ENCODE measurements around the gene SLC22A9. TPM values are rescaled to one million over a fixed set of nuclear protein-coding genes. Genes with fewer than 3 reads are reported as not detected.

Gene SLC22A9
- total RNA-seq, 3 donors from 2014 or later (not counting 1 experiment from before 2014, with no cell fraction given): not detected

DNA sequence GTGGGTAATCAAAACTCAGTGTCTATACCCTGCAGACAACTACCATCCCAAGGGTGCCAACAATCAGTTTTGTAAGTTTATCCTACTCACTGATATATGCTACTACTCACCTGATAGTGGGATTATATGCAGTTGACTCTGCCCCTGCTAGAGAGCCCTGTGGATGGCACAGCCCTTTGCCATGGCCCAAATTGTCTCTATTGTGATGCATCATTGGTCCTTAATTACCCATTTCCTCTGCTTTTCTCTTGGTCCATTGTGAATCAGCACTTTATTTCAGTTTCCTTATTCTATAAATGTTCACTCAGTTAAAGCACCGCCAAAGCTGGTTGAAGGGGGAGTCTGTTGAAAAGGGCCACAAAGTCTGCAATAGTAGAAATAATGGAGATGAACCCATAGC lies 79.1 kb downstream of the SLC22A9 start:
- peaks cover 6 to 32% of the 10 kb centered on the region in 2 donors for H3K27me3 Mint-ChIP-seq (ENCODE audit: low read depth in 2 of 2)
- H3K9me3 ChIP-seq (ENCODE audit: control insufficient read depth, insufficient read depth, low read length): no peaks in the 10 kb centered on the region
- peak overlapping the region in 1 of 2 donors; percentile 87 for H3K27ac Mint-ChIP-seq
- intact Hi-C loops (cut with micrococcal nuclease): no loop called here
- no peak overlapping the region for H3K27ac ChIP-seq (ENCODE audit: low read length)
- H3K9me3 Mint-ChIP-seq: no peaks in the 10 kb centered on the region
- TF ChIP-seq, protein P1, sequence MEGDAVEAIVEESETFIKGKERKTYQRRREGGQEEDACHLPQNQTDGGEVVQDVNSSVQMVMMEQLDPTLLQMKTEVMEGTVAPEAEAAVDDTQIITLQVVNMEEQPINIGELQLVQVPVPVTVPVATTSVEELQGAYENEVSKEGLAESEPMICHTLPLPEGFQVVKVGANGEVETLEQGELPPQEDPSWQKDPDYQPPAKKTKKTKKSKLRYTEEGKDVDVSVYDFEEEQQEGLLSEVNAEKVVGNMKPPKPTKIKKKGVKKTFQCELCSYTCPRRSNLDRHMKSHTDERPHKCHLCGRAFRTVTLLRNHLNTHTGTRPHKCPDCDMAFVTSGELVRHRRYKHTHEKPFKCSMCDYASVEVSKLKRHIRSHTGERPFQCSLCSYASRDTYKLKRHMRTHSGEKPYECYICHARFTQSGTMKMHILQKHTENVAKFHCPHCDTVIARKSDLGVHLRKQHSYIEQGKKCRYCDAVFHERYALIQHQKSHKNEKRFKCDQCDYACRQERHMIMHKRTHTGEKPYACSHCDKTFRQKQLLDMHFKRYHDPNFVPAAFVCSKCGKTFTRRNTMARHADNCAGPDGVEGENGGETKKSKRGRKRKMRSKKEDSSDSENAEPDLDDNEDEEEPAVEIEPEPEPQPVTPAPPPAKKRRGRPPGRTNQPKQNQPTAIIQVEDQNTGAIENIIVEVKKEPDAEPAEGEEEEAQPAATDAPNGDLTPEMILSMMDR (IDR thresholded peaks at IDR 0.05): no peak
- no peak overlapping the region for H3K4me3 Mint-ChIP-seq
- no peaks in the 10 kb centered on the region for H3K36me3 ChIP-seq (ENCODE audit: control insufficient read depth, insufficient read depth, low read length)
- no peaks in the 10 kb centered on the region for H3K27me3 ChIP-seq (ENCODE audit: control insufficient read depth, insufficient read depth, low read length)
- H3K4me1 Mint-ChIP-seq: peaks cover 21 to 40% of the 10 kb centered on the region in 2 donors
- H3K4me1 ChIP-seq (ENCODE audit: control insufficient read depth, insufficient read depth, low read length): no peaks in the 10 kb centered on the region
- no peak overlapping the region for H3K4me3 ChIP-seq (ENCODE audit: low read length)
- ATAC-seq: no peak
- DNase-seq: no peak
- no peaks in the 10 kb centered on the region for H3K36me3 Mint-ChIP-seq
- WGBS (ENCODE audit: insufficient coverage): 0% methylated on average over 1 of the region's 1 CpG

DNA sequence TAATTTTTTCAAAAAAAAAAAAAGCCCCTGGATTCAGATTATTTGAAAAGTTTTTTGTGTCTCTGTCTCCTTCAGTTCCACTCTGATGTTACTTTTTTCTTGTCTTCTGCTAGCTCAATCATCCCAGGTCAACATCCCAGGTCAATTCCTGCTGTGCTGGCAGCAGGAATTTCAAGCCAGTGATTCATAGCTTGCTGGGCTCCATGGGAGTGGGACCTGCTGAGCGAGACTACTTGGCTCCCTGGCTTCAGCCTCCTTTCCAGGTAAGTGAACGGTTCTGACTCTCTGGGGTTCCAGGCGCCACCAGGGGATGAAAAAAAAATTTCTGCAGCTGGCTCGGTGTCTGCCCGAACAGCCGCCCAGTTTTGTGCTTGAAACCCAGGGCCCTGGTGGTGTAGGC lies 90.0 kb downstream of the SLC22A9 start:
- H3K9me3 Mint-ChIP-seq: no peaks in the 10 kb centered on the region
- Histone ChIP-seq H3K36me3 (ENCODE audit: control insufficient read depth, insufficient read depth, low read length) (no peaks in the 10 kb centered on the region), H3K27ac (ENCODE audit: low read length) (no peak overlapping the region), H3K4me1 (ENCODE audit: control insufficient read depth, insufficient read depth, low read length) (no peaks in the 10 kb centered on the region), H3K9me3 (ENCODE audit: control insufficient read depth, insufficient read depth, low read length) (no peaks in the 10 kb centered on the region), H3K27me3 (ENCODE audit: control insufficient read depth, insufficient read depth, low read length) (no peaks in the 10 kb centered on the region), H3K4me3 (ENCODE audit: low read length) (no peak overlapping the region)
- TF ChIP-seq, protein P1 (IDR thresholded peaks at IDR 0.05): no peak
- ATAC-seq (no peak), DNase-seq (no peak)
- H3K36me3 Mint-ChIP-seq: no peaks in the 10 kb centered on the region
- no peak overlapping the region for H3K4me3 Mint-ChIP-seq
- H3K27ac Mint-ChIP-seq: no peak overlapping the region
- H3K4me1 Mint-ChIP-seq: no peaks in the 10 kb centered on the region
- WGBS (ENCODE audit: insufficient coverage): 85% methylated on average over 6 of the region's 6 CpGs
- intact Hi-C loops (cut with micrococcal nuclease): loop anchor here (10.0 kb wide), 1 partner anchor 55 kb away; no protein-coding TSS in a partner anchor
- peaks cover 0 to 13% of the 10 kb centered on the region in 2 donors for H3K27me3 Mint-ChIP-seq (ENCODE audit: low read depth in 2 of 2)

Other genes starting within 250 kb of the SLC22A9 start
- gene SLC22A24, start 225.6 kb upstream of the SLC22A9 start, total RNA-seq: not detected
- not detected for gene SLC22A25, start 126.2 kb upstream of the SLC22A9 start, total RNA-seq
- gene PLAAT5, start 121.4 kb downstream of the SLC22A9 start, total RNA-seq: 1 to 10 TPM in 1 of 3 donors, under 1 TPM in 2; 0.59 to 3.0 (median 0.95) TPM
- 1 to 10 TPM in 1 of 3 donors, under 1 TPM in 2; 0.23 to 1.8 (median 0.38) TPM for gene LGALS12, start 136.3 kb downstream of the SLC22A9 start, total RNA-seq
- gene PLAAT4, start 167.0 kb downstream of the SLC22A9 start, total RNA-seq: 100 to 1,000 TPM; 204 to 215 (median 210) TPM
- gene PLAAT2, start 193.6 kb downstream of the SLC22A9 start, total RNA-seq: 1 to 10 TPM; 1.6 to 5.6 (median 4.6) TPM
- gene PLAAT3, start 244.6 kb downstream of the SLC22A9 start, total RNA-seq: 10 to 100 TPM; 32.5 to 34.1 (median 34.1) TPM